K562 (cell line): ENCODE measurements around the gene PTPRG. TPM values are rescaled to one million over a fixed set of nuclear protein-coding genes. Genes with fewer than 3 reads are reported as not detected.

Source experiments
- ATAC-seq: fragments of 200-7000 bp; cut with Tn5 transposase; 3 replicates; pipeline ENCODE4 v1.9.1; 2020; ENCODE audit warnings: moderate library complexity
- BruUV-seq: library from RNA; stranded (reverse); fragments of 400-500 nt; replicated peaks from 2 replicates; lab custom pipeline; 2021; lab: Mats Ljungman, UMichigan
- CTCF ChIA-PET: fragments of 300-600 bp; formaldehyde crosslinking; extraction: SDS; loops from one replicate; lab custom pipeline; 2021; ENCODE audit warnings: low intra/inter-chr PET ratio; lab: Yijun Ruan, JAX
- POLR2A ChIA-PET: fragments of 300-600, 350-650 bp; sonication (Branson Sonifier 250); formaldehyde crosslinking; extraction: SDS; loops from one replicate; lab custom pipeline; 2021; ENCODE audit warnings: antibody characterized with exemption, inconsistent platforms; lab: Yijun Ruan, JAX
- DNase-seq, 4 experiments: peaks; one replicate each; pipeline versions ENCODE4 v3.0.0 to v3.0.0-alpha.2; 2011 to 2018; ENCODE audit warnings: low spot score in 3 of 4, mixed read lengths in 3 of 4; ENCODE audit errors: extremely low read depth in 1 of 4
- FAIRE-seq: peaks from 2 replicates; lab custom pipeline; 2011; peaks lifted over from hg19 to GRCh38; lab: Jason Lieb, UNC
- H2AFZ ChIP-seq: 2 replicates; pipeline ENCODE4 v1.6.0; 2011; ENCODE audit warnings: low read depth, low read length, control low read depth, inconsistent platforms
- H3K27ac ChIP-seq: fragments of 200-600 bp; 3 replicates; pipeline ENCODE4 v1.8.0; 2011; ENCODE audit warnings: low read depth, mild to moderate bottlenecking, control low read depth, inconsistent platforms, low read length, moderate library complexity, mixed read lengths; ENCODE audit errors: extremely low read depth
- H3K27me3 ChIP-seq, 2 experiments: fragments of 300-600 bp in 1 of 2; 2 replicates in 1 of 2; 3 replicates in 1 of 2; pipeline versions ENCODE4 v1.6.0 to v1.8.0; 2011; ENCODE audit warnings: inconsistent platforms in 2 of 2, low read length in 2 of 2, mild to moderate bottlenecking in 1 of 2, mixed read lengths in 1 of 2, moderate library complexity in 1 of 2; ENCODE audit not compliant: control insufficient read depth in 2 of 2, insufficient read depth in 2 of 2
- H3K36me3 ChIP-seq: fragments of 300-600 bp; 3 replicates; pipeline ENCODE4 v1.8.0; 2011; ENCODE audit warnings: mild to moderate bottlenecking, low read length, inconsistent platforms; ENCODE audit not compliant: control insufficient read depth, insufficient read depth
- H3K4me1 ChIP-seq, 2 experiments: fragments of 200-600 bp in 1 of 2; replicated peaks in 1 of 2; 2 replicates in 1 of 2; 3 replicates in 1 of 2; pipeline versions ENCODE4 v1.5.1 to v1.8.0; 2011; ENCODE audit warnings: inconsistent platforms in 2 of 2, low read length in 2 of 2, mild to moderate bottlenecking in 1 of 2, mixed read lengths in 1 of 2, moderate library complexity in 1 of 2; ENCODE audit not compliant: control insufficient read depth in 2 of 2, insufficient read depth in 2 of 2
- H3K4me2 ChIP-seq: 2 replicates; pipeline ENCODE4 v1.6.1; 2011; ENCODE audit warnings: low read length, control low read depth, inconsistent platforms, mixed read lengths; ENCODE audit not compliant: insufficient read depth
- H3K4me3 ChIP-seq: fragments of 200-600 bp; sonication (generic), shearing (Covaris generic); 2 replicates; pipeline ENCODE4 v1.5.1; 2016; ENCODE audit warnings: control low read depth, inconsistent platforms
- H3K79me2 ChIP-seq: fragments of 200-600 bp; 3 replicates; pipeline ENCODE4 v1.8.0; 2011; ENCODE audit warnings: low read length, inconsistent platforms; ENCODE audit not compliant: control insufficient read depth, insufficient read depth
- H3K9ac ChIP-seq, 2 experiments: 2 replicates each; pipeline versions ENCODE4 v1.6.0 to v1.6.1; 2011; ENCODE audit warnings: low read depth in 2 of 2, low read length in 2 of 2, control low read depth in 1 of 2, inconsistent platforms in 1 of 2, mild to moderate bottlenecking in 1 of 2, mixed read lengths in 1 of 2; ENCODE audit not compliant: insufficient read depth in 1 of 2
- H3K9me1 ChIP-seq: one replicate; pipeline ENCODE4 v1.6.0; 2011; ENCODE audit warnings: inconsistent platforms, mild to moderate bottlenecking, low read length, moderate library complexity; ENCODE audit not compliant: control insufficient read depth, insufficient read depth
- H3K9me3 ChIP-seq: replicated peaks from 2 replicates; pipeline ENCODE4 v1.5.1; 2011; ENCODE audit warnings: low read depth, low read length, inconsistent platforms; ENCODE audit not compliant: control insufficient read depth, insufficient read depth
- H4K20me1 ChIP-seq: replicated peaks from 2 replicates; pipeline ENCODE4 v1.6.1; 2011; ENCODE audit warnings: low read length, inconsistent platforms, mixed read lengths; ENCODE audit not compliant: control insufficient read depth, insufficient read depth
- ASH1L ChIP-seq: fragments of 450-650 bp; IDR thresholded peaks from 2 replicates; pipeline ENCODE4 v1.6.1; 2018; ENCODE audit warnings: borderline replicate concordance, mild to moderate bottlenecking, low read depth; ENCODE audit not compliant: partially characterized antibody
- ETV1 ChIP-seq: fragments of 450-650 bp; conservative IDR thresholded peaks from 2 replicates; pipeline ENCODE4 v1.6.1; 2016; ENCODE audit warnings: missing genetic modification characterization, control low read depth, low read depth, missing compliant biosample characterization
- FOXK2 ChIP-seq, 2 experiments: fragments of 450-650 bp; IDR thresholded peaks in 1 of 2; conservative IDR thresholded peaks in 1 of 2; 2 replicates each; pipeline ENCODE4 v1.6.1; 2016; ENCODE audit warnings: low read depth in 2 of 2, mild to moderate bottlenecking in 1 of 2
- HCFC1 ChIP-seq: IDR thresholded peaks from 2 replicates; pipeline ENCODE4 v1.6.1; 2012; ENCODE audit warnings: low read depth, low read length, improper control_type of control experiment
- HNRNPLL ChIP-seq: fragments of 200-400 bp; formaldehyde crosslinking; IDR thresholded peaks from 2 replicates; pipeline ENCODE4 v1.6.1; 2017; ENCODE audit warnings: low read length, low read depth, mild to moderate bottlenecking; ENCODE audit not compliant: poor library complexity, severe bottlenecking
- IRF9 ChIP-seq: fragments of 450-650 bp; IDR thresholded peaks from 2 replicates; pipeline ENCODE4 v1.6.1; 2016; ENCODE audit warnings: missing biosample characterization, missing genetic modification characterization
- JUNB ChIP-seq: fragments of 450-650 bp; formaldehyde crosslinking; conservative IDR thresholded peaks from 2 replicates; pipeline ENCODE4 v1.4.0; 2020; ENCODE audit warnings: mild to moderate bottlenecking
- KLF13 ChIP-seq: fragments of 450-650 bp; IDR thresholded peaks from 2 replicates; pipeline ENCODE4 v1.6.1; 2016; ENCODE audit warnings: missing genetic modification characterization, low read depth, mild to moderate bottlenecking, missing compliant biosample characterization, moderate library complexity, borderline replicate concordance
- MAFG ChIP-seq: fragments of 450-650 bp; conservative IDR thresholded peaks from 2 replicates; pipeline ENCODE4 v1.6.1; 2016; ENCODE audit warnings: missing genetic modification characterization, missing compliant biosample characterization
- NFIC ChIP-seq: fragments of 450-650 bp; IDR thresholded peaks from 2 replicates; pipeline ENCODE4 v1.6.1; 2017; ENCODE audit warnings: mild to moderate bottlenecking, inconsistent platforms
- NFRKB ChIP-seq: fragments of 450-650 bp; IDR thresholded peaks from 2 replicates; pipeline ENCODE4 v1.6.1; 2016; ENCODE audit warnings: low read depth
- RCOR1 ChIP-seq, 2 experiments: IDR thresholded peaks; 2 replicates each; pipeline ENCODE4 v1.6.1; 2012; ENCODE audit warnings: low read depth in 2 of 2, low read length in 2 of 2, borderline replicate concordance in 1 of 2, improper control_type of control experiment in 1 of 2
- SOX6 ChIP-seq: fragments of 450-650 bp; IDR thresholded peaks from 2 replicates; pipeline ENCODE4 v1.6.1; 2014; ENCODE audit warnings: mild to moderate bottlenecking
- XRCC5 ChIP-seq: fragments of 200-400 bp; formaldehyde crosslinking; IDR thresholded peaks from 2 replicates; pipeline ENCODE4 v1.6.1; 2017; ENCODE audit warnings: low read depth, mild to moderate bottlenecking, low read length
- ZBTB7A ChIP-seq: IDR thresholded peaks from 2 replicates; pipeline ENCODE4 v1.6.1; 2011; ENCODE audit warnings: low read depth, mild to moderate bottlenecking, low read length, moderate library complexity, borderline replicate concordance; ENCODE audit not compliant: control insufficient read depth
- ZEB2 ChIP-seq: fragments of 450-650 bp; IDR thresholded peaks from 2 replicates; pipeline ENCODE4 v1.6.1; 2016
- ZKSCAN3 ChIP-seq: fragments of 250-450 bp; sonication (Bioruptor Pico); IDR thresholded peaks from 2 replicates; pipeline ENCODE4 v1.4.0; 2020
- WGBS: fragments of 100-300 bp; shearing (Covaris generic); methylation state at CpG from one replicate; pipeline ENCODE4 v1.1.6; 2016; ENCODE audit warnings: low coverage, mixed read lengths; ENCODE audit not compliant: insufficient coverage; ENCODE audit errors: missing lambda C conversion rate; 5-methylcytosine and 5-hydroxymethylcytosine counted together
- in situ Hi-C: fragments of 300-500 bp; cut with MboI; formaldehyde crosslinking; loops from 4 replicates; pipeline ENCODE4 v1.15.0; 2018; ENCODE audit warnings: inconsistent platforms, mixed read lengths
- intact Hi-C: fragments of 100-400 bp; cut with micrococcal nuclease; formaldehyde crosslinking; loops from 2 replicates; pipeline ENCODE4 v1.14.2; 2022
- polyA plus RNA-seq, 8 experiments: library from polyadenylated mRNA; depleted of rRNA in 4 of 8; stranded (reverse) in 5 of 8; unstranded in 3 of 8; fragments of >200 nt; fragmentation: Nextera tagmentation in 2 of 8; fragmentation: Illumina TruSeq in 1 of 8; extraction: Ambion mirVana in 2 of 8; extraction: Trizol in 1 of 8; gene quantifications; 2 replicates each; pipeline versions ENCODE4 v1.2.1 to v1.2.3, GENCODE V29; 2011 to 2014; ENCODE audit warnings: inconsistent platforms in 1 of 8, missing spikeins in 1 of 8
- total RNA-seq, 7 experiments: library from RNA; depleted of rRNA in 6 of 7; stranded (reverse); fragments of >200 nt in 6 of 7; fragmentation: Illumina TruSeq in 2 of 7; extraction: Trizol in 2 of 7; gene quantifications; 2 replicates each; pipeline versions ENCODE4 v1.2.1 to v1.2.3, GENCODE V29; 2011 to 2021; ENCODE audit warnings: low replicate concordance in 1 of 7
- TF ChIP-seq, protein P1 (sequence below): fragments of 250-450 bp; sonication (Bioruptor Pico); IDR thresholded peaks from 2 replicates; pipeline ENCODE4 v1.5.0; 2021; ENCODE audit warnings: mild to moderate bottlenecking, moderate library complexity

The PTPRG gene
- total and polyA plus RNA-seq, 9 of the 15 experiments (the other 6 are each of a cell fraction or from before 2014, with no cell fraction given) = 0.16 TPM; not detected in 8

DNA sequence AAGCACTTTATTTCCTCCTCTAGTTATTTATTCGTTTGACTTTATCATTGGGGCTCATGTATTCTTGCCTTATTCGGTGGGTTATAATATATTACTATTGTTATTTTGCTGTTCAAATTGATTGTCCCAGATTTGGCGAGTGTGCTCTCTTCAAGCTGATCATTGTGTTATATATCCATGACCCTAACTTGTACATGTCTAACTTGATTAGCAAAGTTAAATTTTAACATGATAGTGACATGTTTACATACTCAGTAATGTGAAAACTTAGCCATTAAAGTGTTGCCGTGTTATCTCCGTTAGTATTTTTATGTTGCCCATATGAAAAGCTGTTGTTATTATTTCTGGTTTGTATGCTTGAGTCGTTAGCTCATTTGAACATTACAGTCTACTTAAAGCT lies 327.9 kb downstream of the PTPRG start:
- Histone ChIP-seq H3K9me3 (no peaks in the 10 kb centered on the region), H3K9ac (no peak overlapping the region), H2AFZ (no peak overlapping the region), H3K79me2 (no peaks in the 10 kb centered on the region), H3K27ac (no peak overlapping the region), H4K20me1 (no peaks in the 10 kb centered on the region), H3K4me3 (no peak overlapping the region), H3K4me1 (no peaks in the 10 kb centered on the region), H3K27me3 (no peaks in the 10 kb centered on the region), H3K9me1 (no peaks in the 10 kb centered on the region), H3K36me3 (no peaks in the 10 kb centered on the region), H3K4me2 (no peak overlapping the region)
- intact Hi-C loops (no loop called here), in situ Hi-C loops (no loop called here)
- no peak for DNase-seq
- no TSS peak for BruUV-seq
- POLR2A ChIA-PET = no interaction called here
- CTCF ChIA-PET = no interaction called here
- no peak for FAIRE-seq
- WGBS = 0% methylated on average over 6 of the region's 6 CpGs
- ATAC-seq = no peak
- TF ChIP-seq SOX6 = no peak
- TF ChIP-seq ZKSCAN3 (CRISPR knock-in tag) = no peak
- no peak for TF ChIP-seq ASH1L
- no peak for TF ChIP-seq KLF13 (tag)
- no peak for TF ChIP-seq IRF9 (tag)
- TF ChIP-seq FOXK2 (conservative IDR thresholded peaks at IDR 0.05 in 1 of 2, IDR thresholded peaks at IDR 0.05 in 1 of 2; ENCODE audit: low read depth in 2 of 2) = no peak
- TF ChIP-seq MAFG (tag) = no peak
- TF ChIP-seq NFRKB = no peak
- TF ChIP-seq, protein P1, sequence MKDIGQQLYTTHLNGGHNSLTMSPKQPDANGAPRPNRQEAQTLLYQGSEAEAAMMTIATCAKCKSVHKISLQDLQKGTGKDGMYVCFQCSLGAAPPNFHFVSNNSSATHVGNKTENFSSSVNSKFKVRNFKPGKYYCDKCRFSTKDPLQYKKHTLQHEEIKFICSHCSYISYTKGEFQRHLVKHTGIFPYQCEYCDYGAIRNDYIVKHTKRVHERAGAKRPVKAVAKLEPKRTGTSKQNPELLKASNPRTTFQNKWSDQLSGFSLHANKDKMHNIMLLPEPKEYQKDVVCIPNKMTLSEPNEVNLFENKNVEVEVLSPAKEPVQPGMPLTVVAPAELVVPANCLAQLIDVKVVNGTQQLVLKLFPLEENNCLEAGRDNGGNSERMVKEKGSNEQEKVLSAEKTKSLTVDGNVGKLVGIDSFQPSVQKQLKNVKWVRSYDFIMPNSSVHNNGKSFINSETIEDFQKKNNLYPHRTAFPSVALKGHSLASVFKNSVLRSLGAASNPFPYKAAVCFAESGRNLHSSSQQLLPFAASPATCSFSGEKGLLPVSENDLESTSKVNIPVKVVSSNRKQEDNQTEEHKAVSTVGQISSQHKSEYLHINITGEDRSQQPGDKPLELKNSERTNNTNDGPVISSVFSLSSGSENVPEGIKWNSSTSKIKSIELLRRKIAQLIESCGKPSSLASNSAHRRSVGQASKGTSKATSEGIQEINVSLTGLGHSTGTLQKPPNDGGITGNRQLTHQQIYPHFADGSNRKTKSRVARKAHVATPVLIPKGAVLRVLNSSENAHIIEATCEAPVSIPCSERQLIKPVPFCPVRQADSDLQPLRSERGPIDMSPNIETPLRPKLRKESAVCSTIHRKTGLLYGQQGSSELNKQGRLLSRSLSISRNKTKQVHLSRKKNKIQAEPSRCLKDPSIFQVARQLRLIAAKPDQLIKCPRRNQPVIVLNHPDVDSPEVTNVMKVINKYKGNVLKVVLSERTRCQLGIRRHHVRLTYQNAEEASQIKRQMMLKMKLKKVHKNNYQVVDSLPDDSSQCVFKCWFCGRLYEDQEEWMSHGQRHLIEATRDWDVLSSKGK (CRISPR knock-in tag) = no peak
- TF ChIP-seq XRCC5 = no peak
- no peak for TF ChIP-seq HNRNPLL
- no peak for TF ChIP-seq NFIC
- no peak for TF ChIP-seq JUNB (CRISPR knock-in tag)
- no peak for TF ChIP-seq ETV1
- TF ChIP-seq ZEB2 = no peak
- no peak for TF ChIP-seq ZBTB7A
- no peak for TF ChIP-seq HCFC1
- TF ChIP-seq RCOR1 (IDR thresholded peaks at IDR 0.05; ENCODE audit: borderline replicate concordance in 1 of 2, low read depth in 2 of 2, low read length in 2 of 2) = no peak
